PC-3 (cell line): ENCODE results near the gene CACNG1.

Source experiments
- EZH2 ChIP-seq: fragments of 300-600 bp; sonication (generic); IDR thresholded peaks from one replicate; pipeline ENCODE4 v1.6.1; 2017; ENCODE audit warnings: antibody characterized with exemption, mild to moderate bottlenecking, low read length; ENCODE audit not compliant: unreplicated experiment
- TF ChIP-seq, protein P1 (sequence below): fragments of 300-600 bp; sonication (generic); conservative IDR thresholded peaks from 2 replicates; pipeline ENCODE4 v1.5.1; 2017; ENCODE audit warnings: antibody characterized with exemption, low read depth, mild to moderate bottlenecking, low read length

DNA sequence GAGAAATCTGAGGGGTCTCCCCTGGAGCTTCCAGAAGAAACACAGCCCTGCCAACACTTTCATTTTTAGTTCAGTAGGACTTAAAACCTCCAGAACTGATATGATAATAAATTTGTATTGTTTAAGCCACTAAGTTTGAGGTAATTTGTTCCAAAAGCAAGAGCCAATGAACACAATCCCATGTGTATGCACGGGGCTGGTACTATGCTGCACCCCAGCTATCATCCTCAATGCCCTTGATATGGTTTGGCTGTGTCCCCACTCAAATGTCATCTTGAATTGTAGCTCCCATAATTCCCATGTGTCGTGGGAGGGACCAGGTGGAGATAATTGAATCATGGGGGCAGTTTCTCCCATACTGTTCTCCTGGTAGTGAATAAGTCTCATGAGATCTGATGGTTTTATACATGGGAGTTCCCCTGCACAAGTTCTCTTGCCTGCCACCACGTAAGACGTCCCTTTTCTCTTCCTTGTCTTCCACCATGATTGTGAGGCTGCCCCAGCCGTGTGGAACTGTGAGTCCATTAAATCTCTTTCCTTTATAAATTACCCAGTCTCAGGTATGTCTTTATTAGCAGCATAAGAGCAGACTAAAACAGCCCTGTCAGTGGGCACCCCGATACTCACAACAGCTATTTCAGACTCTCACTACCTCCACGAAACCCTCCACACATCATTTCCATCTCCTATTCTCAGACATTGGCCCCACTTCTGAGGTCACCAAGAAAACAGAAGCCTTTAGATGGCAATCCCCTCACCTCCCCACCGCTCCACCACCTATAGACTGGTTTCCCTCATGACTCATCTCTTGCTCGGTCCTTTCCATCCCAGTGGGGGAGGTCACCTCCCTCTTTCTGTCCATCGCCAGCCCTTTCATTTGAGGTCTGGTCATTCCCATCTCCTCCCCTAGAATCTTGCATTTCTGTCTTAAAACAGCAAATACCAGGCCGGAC is 8.9 kb upstream of the CACNG1 start:
- TF ChIP-seq, protein P1, sequence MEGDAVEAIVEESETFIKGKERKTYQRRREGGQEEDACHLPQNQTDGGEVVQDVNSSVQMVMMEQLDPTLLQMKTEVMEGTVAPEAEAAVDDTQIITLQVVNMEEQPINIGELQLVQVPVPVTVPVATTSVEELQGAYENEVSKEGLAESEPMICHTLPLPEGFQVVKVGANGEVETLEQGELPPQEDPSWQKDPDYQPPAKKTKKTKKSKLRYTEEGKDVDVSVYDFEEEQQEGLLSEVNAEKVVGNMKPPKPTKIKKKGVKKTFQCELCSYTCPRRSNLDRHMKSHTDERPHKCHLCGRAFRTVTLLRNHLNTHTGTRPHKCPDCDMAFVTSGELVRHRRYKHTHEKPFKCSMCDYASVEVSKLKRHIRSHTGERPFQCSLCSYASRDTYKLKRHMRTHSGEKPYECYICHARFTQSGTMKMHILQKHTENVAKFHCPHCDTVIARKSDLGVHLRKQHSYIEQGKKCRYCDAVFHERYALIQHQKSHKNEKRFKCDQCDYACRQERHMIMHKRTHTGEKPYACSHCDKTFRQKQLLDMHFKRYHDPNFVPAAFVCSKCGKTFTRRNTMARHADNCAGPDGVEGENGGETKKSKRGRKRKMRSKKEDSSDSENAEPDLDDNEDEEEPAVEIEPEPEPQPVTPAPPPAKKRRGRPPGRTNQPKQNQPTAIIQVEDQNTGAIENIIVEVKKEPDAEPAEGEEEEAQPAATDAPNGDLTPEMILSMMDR: no peak
- no peak for TF ChIP-seq EZH2
